Loucy (cell line): ENCODE measurements around the gene LRRC41.

Source experiments
- H2AFZ ChIP-seq: fragments of 200-600 bp; sonication (generic); 2 replicates; pipeline ENCODE4 v1.6.0; 2016; ENCODE audit warnings: antibody characterized with exemption, mild to moderate bottlenecking, low read length, moderate library complexity
- H3F3A ChIP-seq: fragments of 200-600 bp; 2 replicates; pipeline ENCODE4 v1.6.0; 2016; ENCODE audit warnings: antibody characterized with exemption, low read depth, mild to moderate bottlenecking
- H3K27me3 ChIP-seq: fragments of 200-600 bp; sonication (generic); 2 replicates; pipeline ENCODE4 v1.6.1; 2014; ENCODE audit warnings: low read length, mild to moderate bottlenecking; ENCODE audit not compliant: insufficient read depth, poor library complexity, severe bottlenecking
- H3K36me3 ChIP-seq: fragments of 200-600 bp; sonication (generic); 2 replicates; pipeline ENCODE4 v1.6.1; 2016; ENCODE audit warnings: low read length; ENCODE audit not compliant: insufficient read depth
- H3K4me1 ChIP-seq: fragments of 200-600 bp; sonication (generic); 2 replicates; pipeline ENCODE4 v1.5.1; 2014; ENCODE audit warnings: low read length, mild to moderate bottlenecking; ENCODE audit not compliant: insufficient read depth, poor library complexity, severe bottlenecking
- H3K4me2 ChIP-seq: fragments of 200-600 bp; sonication (generic); 2 replicates; pipeline ENCODE4 v1.6.0; 2014; ENCODE audit warnings: antibody characterized with exemption, low read length, low read depth, mild to moderate bottlenecking; ENCODE audit not compliant: poor library complexity, severe bottlenecking
- H3K4me3 ChIP-seq: fragments of 200-600 bp; sonication (generic); 2 replicates; pipeline ENCODE4 v1.5.1; 2014; ENCODE audit warnings: low read length, mild to moderate bottlenecking, mixed read lengths; ENCODE audit not compliant: poor library complexity, severe bottlenecking
- H3K79me2 ChIP-seq: fragments of 200-600 bp; sonication (generic); 2 replicates; pipeline ENCODE4 v1.6.1; 2014; ENCODE audit warnings: low read length; ENCODE audit not compliant: insufficient read depth
- H3K9ac ChIP-seq: fragments of 200-600 bp; sonication (generic); 2 replicates; pipeline ENCODE4 v1.6.0; 2014; ENCODE audit warnings: mild to moderate bottlenecking, low read depth, low read length, moderate library complexity; ENCODE audit not compliant: poor library complexity, severe bottlenecking
- H3K9me2 ChIP-seq: fragments of 200-600 bp; sonication (generic); replicated peaks from 2 replicates; pipeline ENCODE4 v1.6.1; 2016; ENCODE audit warnings: low read depth, low read length, mixed read lengths
- H3K9me3 ChIP-seq: fragments of 200-600 bp; sonication (generic); 2 replicates; pipeline ENCODE4 v1.6.1; 2014; ENCODE audit warnings: mild to moderate bottlenecking, antibody characterized with exemption, low read length, low read depth; ENCODE audit not compliant: insufficient read depth
- H4K20me1 ChIP-seq: fragments of 200-600 bp; sonication (generic); 2 replicates; pipeline ENCODE4 v1.6.0; 2014; ENCODE audit warnings: antibody characterized with exemption, low read length, mild to moderate bottlenecking; ENCODE audit not compliant: insufficient read depth, poor library complexity, severe bottlenecking
- EZH2phosphoT487 ChIP-seq: fragments of 200-600 bp; IDR thresholded peaks from 2 replicates; pipeline ENCODE4 v1.6.1; 2018; ENCODE audit warnings: antibody characterized with exemption, mild to moderate bottlenecking, moderate library complexity, borderline replicate concordance
- TF ChIP-seq, protein P1 (sequence below): fragments of 200-600 bp; sonication (generic); conservative IDR thresholded peaks from 2 replicates; pipeline ENCODE4 v1.5.1; 2014; ENCODE audit warnings: mild to moderate bottlenecking, antibody characterized with exemption, low read length

LRRC41 gene

DNA sequence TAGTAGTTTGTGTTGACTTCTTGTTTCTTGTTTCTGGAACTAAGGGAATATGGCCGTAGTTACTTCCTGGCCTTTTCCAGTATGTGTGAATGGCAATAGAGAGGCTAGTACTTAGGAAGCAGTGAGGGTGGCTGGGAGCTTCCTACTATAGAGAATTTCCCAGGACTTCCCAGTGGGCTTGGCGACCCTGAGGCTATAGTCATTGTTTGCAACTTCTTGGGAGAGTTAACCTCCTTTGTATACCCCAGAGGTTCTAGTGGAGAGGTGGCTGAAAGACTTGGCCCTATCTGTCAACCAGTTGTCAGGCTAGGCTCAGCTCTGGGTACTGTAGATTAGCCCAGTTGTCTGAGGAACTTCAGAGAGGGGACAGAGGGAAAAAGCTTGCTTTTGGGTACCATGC is 40.3 kb downstream of the LRRC41 start:
- Histone ChIP-seq H3K9ac (no peak overlapping the region), H3K4me3 (no peak overlapping the region), H3F3A (no peaks in the 10 kb centered on the region), H3K27me3 (no peaks in the 10 kb centered on the region), H2AFZ (no peak overlapping the region), H4K20me1 (peaks cover 2% of the 10 kb centered on the region), H3K36me3 (peaks cover 98% of the 10 kb centered on the region), H3K79me2 (peaks cover 7% of the 10 kb centered on the region; the same call in 1 of the 2 replicates), H3K4me2 (no peak overlapping the region), H3K9me3 (no peaks in the 10 kb centered on the region), H3K4me1 (no peaks in the 10 kb centered on the region), H3K9me2 (no peaks in the 10 kb centered on the region)
- no peak for TF ChIP-seq EZH2phosphoT487
- TF ChIP-seq, protein P1, sequence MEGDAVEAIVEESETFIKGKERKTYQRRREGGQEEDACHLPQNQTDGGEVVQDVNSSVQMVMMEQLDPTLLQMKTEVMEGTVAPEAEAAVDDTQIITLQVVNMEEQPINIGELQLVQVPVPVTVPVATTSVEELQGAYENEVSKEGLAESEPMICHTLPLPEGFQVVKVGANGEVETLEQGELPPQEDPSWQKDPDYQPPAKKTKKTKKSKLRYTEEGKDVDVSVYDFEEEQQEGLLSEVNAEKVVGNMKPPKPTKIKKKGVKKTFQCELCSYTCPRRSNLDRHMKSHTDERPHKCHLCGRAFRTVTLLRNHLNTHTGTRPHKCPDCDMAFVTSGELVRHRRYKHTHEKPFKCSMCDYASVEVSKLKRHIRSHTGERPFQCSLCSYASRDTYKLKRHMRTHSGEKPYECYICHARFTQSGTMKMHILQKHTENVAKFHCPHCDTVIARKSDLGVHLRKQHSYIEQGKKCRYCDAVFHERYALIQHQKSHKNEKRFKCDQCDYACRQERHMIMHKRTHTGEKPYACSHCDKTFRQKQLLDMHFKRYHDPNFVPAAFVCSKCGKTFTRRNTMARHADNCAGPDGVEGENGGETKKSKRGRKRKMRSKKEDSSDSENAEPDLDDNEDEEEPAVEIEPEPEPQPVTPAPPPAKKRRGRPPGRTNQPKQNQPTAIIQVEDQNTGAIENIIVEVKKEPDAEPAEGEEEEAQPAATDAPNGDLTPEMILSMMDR: no peak

DNA sequence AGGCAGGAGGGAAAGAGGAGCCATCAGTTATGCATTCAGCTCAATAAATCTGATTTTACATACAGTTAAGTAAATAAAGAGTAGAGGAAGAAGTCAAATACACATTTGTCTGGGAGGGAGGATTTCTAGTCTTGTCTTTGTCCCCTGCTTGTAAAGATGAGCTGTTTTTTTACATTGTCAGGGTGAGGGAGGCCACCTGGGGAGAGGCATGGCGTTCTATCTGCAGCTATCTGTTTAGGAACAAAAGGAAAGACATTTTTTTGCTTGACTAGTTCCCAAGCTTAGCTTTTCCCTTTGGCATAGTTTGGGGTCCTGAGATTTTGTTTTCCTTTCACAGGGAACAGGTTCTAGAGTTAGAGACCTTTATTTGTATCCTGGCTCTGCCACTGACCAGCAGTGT is 40.9 kb downstream of the LRRC41 start:
- Histone ChIP-seq H3K27me3 (no peaks in the 10 kb centered on the region), H3F3A (no peaks in the 10 kb centered on the region), H4K20me1 (peaks cover 8% of the 10 kb centered on the region), H3K9me2 (no peaks in the 10 kb centered on the region), H3K4me1 (no peaks in the 10 kb centered on the region), H3K79me2 (peaks cover 9% of the 10 kb centered on the region; the same call in 1 of the 2 replicates), H3K4me3 (no peak overlapping the region), H3K9ac (no peak overlapping the region), H3K4me2 (no peak overlapping the region), H3K36me3 (peaks cover 96% of the 10 kb centered on the region), H2AFZ (no peak overlapping the region), H3K9me3 (no peaks in the 10 kb centered on the region)
- TF ChIP-seq, protein P1: no peak
- no peak for TF ChIP-seq EZH2phosphoT487

DNA sequence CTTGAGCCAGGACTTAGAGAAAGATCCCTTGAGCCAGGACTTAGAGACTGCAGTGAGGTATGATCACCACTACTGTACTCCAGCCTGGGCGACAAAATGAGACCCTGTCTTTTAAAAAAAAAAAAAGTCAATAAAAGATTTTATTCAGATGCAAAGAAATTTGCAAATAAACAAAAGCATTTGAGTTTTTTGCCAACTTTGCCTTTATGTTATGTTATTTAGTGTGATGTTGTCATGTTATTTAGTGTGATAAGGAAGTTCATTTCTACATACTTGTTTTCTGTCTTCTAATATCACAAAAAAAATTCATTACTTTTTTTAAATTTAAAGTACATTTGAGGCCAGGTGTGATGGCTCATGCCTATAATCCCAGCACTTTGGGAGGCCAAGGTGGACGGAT is 46.9 kb downstream of the LRRC41 start:
- Histone ChIP-seq H3K4me2 (no peak overlapping the region), H2AFZ (no peak overlapping the region), H3K9me3 (no peaks in the 10 kb centered on the region), H3K9me2 (no peaks in the 10 kb centered on the region), H3K79me2 (peaks cover 49% of the 10 kb centered on the region), H3K4me1 (peaks cover 7% of the 10 kb centered on the region), H3F3A (no peaks in the 10 kb centered on the region), H3K36me3 (peaks cover 53% of the 10 kb centered on the region; the same call in 1 of the 2 replicates), H3K4me3 (no peak overlapping the region), H4K20me1 (peaks cover 38% of the 10 kb centered on the region), H3K9ac (no peak overlapping the region), H3K27me3 (no peaks in the 10 kb centered on the region)
- no peak for TF ChIP-seq EZH2phosphoT487
- TF ChIP-seq, protein P1: no peak
